Stimulated activated CD8-positive, alpha-beta memory T cell treated with anti-CD3 and anti-CD28 coated beads, Interleukin-15, amount 100 ng/mL, for 48 hours (primary cell): Measurements from ENCODE around the gene EXOSC10.
"Not testable (repeated sequence)": the region's sequence is repeated elsewhere in the genome, so short reads cannot be mapped to it uniquely, and the experiment has no call there.

Experiments used
- DNase-seq, 2 donors: peaks; one replicate each; pipeline ENCODE4 v3.0.0-alpha.2; 2020; ENCODE audit warnings: low read depth in 2 of 2

The EXOSC10 gene

DNA sequence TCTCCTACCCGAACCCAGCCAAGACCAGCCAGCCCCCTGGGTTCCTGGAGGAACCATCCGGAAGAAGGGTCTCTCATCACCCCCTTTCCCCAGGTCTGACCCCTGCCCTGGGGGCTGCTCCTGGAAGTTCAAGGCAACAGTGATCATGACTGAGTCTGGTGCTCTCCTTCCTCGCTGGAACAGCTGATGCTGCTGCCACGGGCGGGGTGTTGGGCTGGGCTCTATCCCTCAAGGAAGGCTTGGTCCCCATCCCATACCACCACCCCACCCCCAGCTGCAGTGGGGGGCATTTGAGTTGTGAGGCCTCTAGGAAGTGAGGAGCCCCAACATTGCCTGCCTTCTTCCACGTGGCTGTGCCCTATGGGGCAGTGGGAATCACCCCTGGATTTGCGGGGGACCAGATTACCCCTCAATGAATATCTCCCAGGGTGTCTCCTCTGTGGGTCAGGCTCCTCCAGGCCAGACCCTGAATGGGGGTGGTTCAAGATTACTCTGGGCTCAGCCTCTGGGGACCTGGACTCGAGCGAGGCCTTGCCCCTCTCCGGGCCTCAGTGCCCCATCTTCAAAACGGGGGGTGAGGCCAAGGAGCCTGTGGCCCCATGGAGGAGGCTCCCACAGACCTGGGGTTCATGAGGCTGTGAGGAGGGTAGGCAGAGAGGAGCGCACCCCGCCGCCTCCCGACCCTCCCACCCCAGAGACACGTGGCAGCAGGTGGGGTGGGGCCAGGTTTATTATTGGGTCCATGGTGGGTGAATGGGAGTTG lies 55.4 kb downstream of the EXOSC10 start:
- DNase-seq = no peak

DNA sequence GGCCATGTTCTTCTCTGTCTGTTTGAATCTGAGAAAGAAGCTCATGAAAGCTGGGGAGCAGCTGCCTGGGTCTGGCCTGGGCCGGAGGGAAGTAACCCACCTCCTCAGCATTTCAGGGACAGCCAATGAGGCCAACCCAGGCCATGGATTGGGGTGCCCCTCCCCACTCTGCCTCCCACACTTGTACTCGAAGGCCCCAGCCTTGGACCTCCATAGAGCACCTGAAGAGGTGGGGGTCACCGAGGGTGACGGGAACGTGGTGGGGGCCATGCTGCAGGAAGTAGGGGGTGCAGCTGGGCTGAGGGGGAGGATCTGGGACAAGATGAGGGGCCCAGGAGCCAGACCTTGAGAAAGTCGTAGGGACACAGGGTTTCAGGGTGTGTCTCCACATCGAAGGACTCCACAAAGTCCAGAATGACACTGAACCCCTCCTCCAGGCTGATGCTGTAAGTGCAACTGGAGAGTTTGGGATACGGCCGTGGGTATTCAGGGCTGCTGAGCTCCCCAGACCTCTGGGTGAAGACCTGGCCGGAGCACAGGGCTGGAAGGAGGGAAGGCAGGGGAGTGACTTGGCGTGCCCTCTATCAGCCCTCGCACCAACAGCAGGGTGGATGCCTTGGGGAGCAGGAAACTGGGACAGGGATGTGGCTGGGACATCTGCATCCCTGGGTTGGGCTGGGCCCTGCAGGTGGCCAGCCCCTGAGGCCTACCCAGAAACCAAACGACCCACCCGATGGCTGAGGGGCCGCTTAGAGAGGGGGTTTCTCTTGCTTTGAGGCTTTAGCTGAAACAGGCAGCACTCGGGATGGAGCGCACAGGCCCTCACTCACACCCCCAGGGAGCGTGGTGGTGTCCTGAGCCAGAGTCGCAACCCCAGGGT lies 56.4 kb downstream of the EXOSC10 start:
- no peak for DNase-seq

DNA sequence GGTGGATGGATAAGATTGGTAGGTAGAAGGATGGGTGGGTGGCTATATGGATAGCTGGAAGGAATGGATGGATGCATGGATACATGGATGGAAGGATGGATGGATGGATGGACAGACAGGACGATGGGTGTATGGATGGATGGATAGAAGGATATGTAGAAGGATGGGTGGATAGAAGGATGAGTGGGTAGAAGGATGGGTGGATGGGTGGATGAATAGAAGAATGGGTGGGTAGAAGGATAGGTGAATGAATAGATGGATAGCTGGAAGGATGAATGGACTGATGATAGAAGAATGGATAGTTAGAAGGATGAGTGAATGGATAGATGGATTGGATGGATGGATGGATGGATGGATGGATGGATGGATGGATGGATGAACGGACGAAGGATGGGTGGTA lies 57.6 kb downstream of the EXOSC10 start:
- DNase-seq = no peak

DNA sequence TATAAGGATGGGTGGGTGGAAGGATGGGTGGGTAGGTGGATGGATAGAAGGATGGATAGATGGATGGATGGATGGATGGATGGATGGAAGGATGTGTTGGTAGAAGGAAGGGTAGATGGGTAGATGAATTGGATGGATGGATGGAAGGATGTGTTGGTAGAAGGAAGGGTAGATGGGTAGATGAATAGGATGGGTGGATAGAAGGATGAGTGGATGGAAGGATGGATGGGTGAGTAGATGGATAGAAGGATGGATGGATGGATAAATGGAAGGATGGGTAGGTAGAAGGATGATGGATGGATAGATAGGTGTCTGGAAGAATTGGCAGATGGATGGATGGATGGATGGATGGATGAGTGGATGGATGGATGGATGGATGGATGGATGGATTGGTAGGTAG lies 58.6 kb downstream of the EXOSC10 start:
- DNase-seq = no peak

DNA sequence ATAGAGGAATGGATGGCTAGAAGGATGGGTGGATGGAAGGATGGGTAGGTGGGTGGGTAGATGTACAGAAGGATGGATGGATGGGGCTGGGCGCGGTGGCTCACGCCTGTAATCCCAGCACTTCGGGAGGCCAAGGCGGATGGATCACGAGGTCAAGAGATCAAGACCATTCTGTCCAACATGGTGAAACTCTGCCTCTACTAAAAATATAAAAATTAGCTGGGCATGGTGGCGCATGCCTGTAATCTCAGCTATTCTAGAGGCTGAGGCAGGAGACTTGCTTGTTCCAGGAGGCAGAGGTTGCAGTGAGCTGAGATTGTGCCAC lies 59.6 kb downstream of the EXOSC10 start:
- DNase-seq = not testable (repeated sequence)

DNA sequence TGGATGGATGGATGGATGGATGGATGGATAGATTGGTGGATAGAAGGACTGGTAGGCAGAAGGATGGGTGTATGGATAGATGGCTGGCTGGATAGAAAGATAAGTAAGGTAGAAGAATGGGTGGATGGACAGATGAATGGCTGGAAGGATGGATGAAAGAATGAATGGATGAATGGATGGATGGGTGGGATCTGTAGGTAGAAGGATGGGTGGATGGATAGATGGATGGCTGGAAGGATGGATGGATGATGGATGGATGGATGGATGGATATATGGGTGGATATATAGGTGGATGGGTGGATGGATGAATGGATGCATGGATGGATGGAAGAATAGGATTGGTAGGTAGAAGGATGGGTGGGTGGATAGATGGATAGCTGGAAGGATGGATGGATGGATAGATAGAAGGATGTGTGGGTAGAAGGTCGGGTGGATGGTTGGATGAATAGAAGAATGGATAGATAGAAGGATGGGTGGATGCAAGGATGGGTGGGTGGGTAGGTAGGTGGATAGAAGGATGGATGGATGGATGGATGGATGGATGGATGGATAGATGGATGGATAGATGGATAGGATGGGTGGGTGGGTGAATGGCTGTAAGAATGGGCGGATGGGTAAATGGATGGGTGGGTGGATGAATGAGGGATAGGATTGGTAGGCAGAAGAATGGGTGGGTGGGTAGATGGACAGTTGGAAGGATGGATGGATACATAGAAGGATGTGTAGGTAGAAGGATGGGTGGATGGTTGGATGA lies 60.1 kb downstream of the EXOSC10 start:
- DNase-seq = no peak

DNA sequence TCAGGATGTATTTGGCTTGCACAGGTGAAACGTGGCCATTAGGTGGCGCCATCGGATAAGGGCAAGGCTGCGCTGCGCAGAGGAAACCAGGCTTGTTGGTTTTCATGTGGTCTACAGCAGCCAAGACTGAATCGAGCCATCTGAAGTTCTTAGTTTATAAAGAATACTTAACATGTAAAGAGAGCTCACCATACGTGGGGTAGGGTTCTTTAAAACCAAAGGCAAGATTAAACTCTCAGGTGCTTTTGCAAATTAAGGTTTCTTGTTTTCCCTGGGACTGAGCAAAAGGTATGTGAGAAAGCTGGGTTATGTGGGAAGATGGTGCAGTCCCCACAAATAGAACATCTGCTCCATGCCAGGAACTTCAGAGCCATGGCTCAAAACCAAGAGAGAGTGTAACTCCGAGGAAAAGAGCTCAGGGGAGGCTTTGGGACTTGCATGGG lies 61.9 kb downstream of the EXOSC10 start:
- peak; percentile 73 to 77 for DNase-seq

DNA sequence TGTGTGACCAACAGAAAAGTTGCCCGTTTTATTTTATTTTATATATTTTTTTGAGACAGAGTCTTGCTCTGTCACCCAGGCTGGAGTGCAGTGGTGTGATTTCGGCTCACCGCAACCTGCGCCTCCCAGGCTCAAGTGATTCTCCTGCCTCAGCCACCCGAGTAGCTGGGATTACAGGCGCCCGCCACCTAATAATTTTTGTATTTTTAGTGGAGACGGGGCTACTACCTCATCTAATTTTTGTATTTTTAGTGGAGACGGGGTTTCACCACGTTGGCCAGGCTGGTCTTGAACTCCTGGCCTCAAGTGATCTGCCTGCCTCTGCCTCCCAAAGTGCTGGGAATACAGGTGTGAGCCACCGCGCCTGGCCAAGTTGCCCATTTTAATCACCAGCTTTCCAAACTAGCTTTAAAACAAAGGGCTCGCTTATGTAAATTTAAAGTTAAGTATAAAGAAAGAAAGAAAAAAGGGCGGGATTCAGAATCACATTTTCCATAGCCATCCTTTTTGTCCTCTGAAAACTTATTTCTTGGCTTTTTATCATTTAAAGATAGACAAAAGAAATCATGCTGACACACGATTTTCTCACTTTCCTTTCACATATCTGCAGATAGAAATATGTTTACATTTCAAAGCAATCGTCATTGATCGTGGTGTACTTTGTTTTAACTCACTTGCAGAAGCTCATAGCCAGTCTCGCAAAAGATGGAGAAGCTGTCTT lies 62.5 kb downstream of the EXOSC10 start:
- DNase-seq = not testable (repeated sequence)

DNA sequence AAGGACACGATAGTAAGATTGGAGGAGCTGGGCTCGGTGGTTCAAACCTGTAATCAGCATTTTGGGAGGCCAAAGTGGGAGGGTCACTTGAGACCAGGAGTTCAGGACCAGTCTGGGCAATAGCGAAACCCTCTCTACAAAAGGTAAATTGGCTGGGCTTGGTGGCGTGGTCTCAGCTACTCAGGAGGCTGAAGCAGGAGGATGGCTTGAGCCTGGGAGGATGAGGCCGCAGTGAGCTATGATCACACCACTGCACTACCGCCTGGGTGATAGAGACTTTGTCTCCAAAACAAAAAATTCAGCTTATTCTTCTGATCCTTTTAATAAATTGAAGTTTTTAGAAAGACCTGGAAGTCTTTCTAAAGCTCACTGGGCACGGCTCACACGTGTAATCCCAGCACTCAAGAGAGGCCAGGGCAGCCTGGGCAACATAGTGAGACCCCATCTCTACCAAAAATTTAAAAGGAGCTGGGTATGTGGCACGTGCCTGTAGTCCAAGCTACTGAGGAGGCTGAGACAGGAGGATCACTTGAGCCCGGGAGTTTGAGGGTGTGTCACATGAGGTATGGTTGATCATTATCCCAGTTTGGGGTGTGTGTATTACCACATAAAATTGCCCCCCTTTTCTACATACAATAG lies 67.9 kb downstream of the EXOSC10 start:
- no peak for DNase-seq

DNA sequence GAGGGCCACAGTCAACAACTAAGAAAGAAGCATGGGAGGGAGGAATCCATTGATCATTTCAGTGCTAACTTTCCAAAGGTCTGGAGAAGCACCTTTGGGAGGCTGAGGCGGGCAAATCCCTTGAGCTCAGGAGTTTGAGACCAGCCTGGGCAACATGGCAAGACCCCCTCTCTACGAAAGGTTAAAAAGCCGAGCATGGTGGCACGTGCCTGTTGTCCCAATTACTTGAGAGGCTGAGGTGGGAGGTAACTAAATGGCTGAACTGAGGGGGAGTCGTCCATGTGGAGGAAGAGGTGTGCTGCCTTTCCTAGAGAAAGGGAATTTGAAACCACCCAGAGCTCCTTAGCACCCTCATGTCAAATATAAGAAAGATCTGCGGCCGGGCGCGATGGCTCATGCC lies 68.8 kb downstream of the EXOSC10 start:
- no peak for DNase-seq

DNA sequence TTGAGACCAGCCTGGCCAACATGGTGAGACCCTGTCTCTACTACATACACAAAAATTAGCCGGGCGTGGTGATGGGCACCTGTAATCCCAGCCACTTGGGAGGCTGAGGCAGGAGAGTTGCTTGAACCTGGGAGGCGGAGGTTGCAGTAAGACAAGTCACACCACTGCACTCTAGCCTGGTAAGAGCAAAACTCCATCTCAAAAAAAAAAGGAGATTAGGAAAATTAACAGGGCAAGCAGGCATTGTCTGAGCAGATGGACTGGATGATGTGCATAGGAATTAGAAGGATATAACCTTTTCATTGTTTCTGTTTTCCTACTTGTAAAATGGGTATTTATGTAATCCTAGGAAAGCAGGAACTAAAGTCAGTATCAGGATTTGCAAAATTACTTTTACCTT lies 71.7 kb downstream of the EXOSC10 start:
- DNase-seq = no peak

DNA sequence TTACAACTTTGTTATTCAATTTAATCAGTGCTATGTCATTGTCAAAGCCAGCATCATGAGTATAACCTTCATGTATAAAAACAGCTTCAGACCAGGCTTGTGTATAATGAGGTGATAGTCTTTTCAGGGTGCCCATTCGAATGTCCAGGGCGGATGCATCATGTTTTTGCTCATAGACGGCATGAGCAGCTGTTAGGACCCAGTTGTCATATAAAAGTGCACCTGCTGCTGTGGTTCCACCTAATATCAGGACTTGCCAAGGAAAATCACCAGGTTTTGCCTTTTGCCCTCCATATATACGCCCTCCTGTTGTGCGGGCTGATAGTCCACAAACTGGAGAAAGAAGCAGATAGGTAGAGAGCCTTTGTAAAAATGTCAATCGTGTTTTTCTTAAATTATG lies 72.4 kb downstream of the EXOSC10 start:
- no peak for DNase-seq

DNA sequence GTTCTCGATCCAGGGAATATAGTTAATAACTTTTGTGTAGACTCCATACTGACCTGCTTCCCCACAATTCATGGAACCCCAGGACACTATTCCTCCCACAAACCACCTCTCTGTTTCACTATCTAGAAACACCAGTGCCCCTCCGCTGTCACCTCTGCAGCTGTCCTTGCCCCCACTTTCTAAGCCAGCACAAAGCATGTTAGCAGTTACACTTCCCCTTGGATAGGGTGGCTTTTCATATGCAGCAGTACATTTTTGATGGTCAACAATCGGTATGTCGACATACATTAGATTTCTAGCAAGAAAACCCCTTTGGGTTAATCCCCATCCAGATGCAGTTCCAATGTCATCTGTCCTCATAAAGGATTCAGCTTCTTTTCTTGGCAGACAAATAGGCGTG lies 72.8 kb downstream of the EXOSC10 start:
- DNase-seq = no peak

DNA sequence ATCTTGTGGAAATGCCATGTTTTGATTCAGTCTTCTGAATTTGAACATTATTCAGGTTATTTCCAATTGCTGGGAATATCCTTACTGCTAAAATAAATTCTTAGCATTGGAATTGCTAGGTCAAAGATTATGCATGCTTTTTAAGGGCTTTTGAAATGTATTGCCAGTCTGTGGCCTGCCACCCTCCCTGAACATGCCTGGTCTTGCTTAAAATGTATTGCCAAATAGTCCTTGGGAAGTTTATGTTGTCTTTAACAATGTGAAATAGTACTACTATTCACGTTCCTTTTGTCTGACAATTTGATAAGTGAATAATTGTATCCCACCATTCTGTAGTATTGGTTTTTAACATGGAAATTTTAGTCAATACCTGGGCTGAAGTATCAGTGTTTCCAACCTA lies 73.6 kb downstream of the EXOSC10 start:
- no peak for DNase-seq

DNA sequence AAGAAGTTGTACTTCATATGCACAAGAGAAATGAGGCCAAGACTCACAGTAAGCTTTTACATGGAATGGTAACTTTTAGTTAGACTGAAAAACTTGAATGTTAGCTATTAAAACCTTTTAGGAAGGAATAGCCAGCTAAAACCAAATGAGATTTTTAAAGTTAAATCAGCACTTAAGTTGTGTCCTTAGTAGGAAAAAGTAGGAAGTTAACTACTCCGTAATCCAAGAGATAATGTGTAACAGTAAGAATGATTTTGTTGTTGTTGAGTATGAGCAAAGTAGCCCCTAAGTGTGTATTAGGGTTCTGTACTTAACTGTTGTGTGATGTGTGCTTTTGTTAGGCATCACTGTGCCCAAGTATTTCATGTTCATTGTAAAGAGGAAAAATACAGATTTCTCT lies 74.1 kb downstream of the EXOSC10 start:
- no peak for DNase-seq

DNA sequence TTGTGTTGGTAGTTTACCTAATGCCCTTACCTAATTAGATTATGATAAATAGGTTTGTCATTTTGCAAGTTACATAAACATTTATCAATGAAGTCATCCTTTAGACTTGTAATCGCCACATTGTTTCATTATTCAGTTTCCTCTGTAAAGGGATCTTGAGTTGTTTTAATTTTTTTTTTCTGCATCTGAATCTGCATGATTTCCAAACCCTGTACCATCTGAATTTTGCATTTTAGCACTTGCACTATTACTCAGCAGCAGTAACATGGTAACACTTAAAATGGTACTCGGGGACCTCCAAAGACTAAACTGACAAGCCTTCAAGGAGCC lies 74.8 kb downstream of the EXOSC10 start:
- no peak for DNase-seq

DNA sequence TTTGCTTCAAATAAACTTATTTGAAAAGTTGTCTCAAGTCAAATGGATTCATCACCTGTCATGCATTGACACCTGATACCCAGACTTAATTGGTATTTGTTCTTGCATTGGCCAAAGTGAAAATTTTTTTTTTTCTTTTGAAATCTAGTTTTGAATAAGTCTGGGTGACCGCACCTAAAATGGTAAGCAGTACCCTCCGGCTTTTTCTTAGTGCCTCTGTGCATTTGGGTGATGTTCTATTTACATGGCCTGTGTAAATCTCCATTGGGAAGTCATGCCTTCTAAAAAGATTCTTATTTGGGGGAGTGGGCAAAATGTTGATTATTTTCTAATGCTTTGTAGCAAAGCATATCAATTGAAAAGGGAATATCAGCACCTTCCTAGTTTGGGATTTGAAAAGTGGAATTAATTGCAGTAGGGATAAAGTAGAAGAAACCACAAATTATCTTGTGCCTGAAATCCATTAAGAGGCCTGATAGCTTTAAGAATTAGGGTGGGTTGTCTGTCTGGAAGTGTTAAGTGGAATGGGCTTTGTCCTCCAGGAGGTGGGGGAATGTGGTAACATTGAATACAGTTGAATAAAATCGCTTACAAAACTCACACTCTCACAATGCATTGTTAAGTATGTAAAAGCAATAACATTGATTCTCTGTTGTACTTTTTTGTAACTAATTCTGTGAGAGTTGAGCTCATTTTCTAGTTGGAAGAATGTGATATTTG lies 75.4 kb downstream of the EXOSC10 start:
- no peak for DNase-seq

DNA sequence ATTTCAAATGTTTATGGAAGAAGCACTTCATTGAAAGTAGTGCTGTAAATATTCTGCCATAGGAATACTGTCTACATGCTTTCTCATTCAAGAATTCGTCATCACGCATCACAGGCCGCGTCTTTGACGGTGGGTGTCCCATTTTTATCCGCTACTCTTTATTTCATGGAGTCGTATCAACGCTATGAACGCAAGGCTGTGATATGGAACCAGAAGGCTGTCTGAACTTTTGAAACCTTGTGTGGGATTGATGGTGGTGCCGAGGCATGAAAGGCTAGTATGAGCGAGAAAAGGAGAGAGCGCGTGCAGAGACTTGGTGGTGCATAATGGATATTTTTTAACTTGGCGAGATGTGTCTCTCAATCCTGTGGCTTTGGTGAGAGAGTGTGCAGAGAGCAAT lies 76.5 kb downstream of the EXOSC10 start:
- DNase-seq = no peak

DNA sequence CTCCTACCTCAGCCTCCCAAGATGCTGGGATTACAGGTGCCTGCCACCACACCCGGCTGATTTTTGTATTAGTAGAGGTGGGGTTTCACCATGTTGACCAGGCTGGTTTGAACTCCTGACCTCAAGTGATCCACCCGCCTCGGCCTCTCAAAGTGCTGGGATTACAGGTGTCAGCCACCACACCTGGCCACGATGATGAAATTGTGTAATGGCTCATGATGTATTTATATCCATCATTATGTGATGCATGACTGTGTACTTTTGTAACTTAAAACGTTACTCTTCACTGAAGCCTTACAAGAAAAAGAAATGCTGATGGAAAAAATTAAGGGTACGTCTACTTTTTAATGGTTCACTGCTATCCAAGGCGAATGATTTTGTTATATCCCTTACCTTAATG lies 79.7 kb downstream of the EXOSC10 start:
- DNase-seq = no peak

DNA sequence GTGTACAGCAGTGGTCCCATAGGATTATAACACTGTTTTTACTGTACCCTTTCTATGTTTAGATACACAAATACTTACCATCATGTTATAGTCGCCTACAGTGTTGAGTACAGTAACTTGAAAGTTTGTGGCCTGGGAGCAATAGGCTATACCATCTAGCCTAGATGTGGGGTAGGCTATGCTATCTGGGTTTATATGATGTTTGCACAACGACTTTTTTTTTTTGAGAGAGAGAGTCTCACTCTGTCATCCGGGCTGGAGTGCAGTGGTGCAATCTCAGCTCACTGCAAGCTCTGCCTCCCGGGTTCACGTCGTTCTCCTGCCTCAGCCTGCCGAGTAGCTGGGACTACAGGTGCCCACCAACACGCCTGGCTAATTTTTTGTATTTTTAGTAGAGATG lies 80.3 kb downstream of the EXOSC10 start:
- DNase-seq = not testable (repeated sequence)
